Liver (tissue), 9 donors: Measurements from ENCODE around the gene G6PC1. TPM values are rescaled to one million over a fixed set of nuclear protein-coding genes. Genes with fewer than 3 reads are reported as not detected.

Source experiments
- DNase-seq: peaks from one replicate; pipeline ENCODE4 v3.0.0-alpha.2; 2017; ENCODE audit warnings: low spot score
- H3K27ac ChIP-seq, 2 donors: one replicate each; pipeline ENCODE4 v1.7.0; 2013; ENCODE audit warnings: inconsistent platforms in 2 of 2, low read length in 2 of 2, control low read depth in 1 of 2, low read depth in 1 of 2, mild to moderate bottlenecking in 1 of 2
- H3K27me3 ChIP-seq, 4 donors: one replicate each; pipeline versions ENCODE4 v1.6.1 to v1.7.0; 2013; ENCODE audit warnings: low read length in 3 of 4, inconsistent platforms in 1 of 4, mild to moderate bottlenecking in 1 of 4, moderate library complexity in 1 of 4; ENCODE audit not compliant: control insufficient read depth in 4 of 4, insufficient read depth in 4 of 4
- H3K36me3 ChIP-seq, 4 donors: one replicate each; pipeline versions ENCODE4 v1.6.1 to v1.7.0; 2013; ENCODE audit warnings: low read length in 3 of 4, mild to moderate bottlenecking in 3 of 4, low read depth in 1 of 4, moderate library complexity in 1 of 4; ENCODE audit not compliant: control insufficient read depth in 4 of 4, insufficient read depth in 3 of 4
- H3K4me1 ChIP-seq, 4 donors: one replicate each; pipeline versions ENCODE4 v1.6.1 to v1.7.0; 2013; ENCODE audit warnings: low read length in 3 of 4, mild to moderate bottlenecking in 3 of 4, moderate library complexity in 1 of 4; ENCODE audit not compliant: control insufficient read depth in 4 of 4, insufficient read depth in 4 of 4
- H3K4me3 ChIP-seq, 3 donors: one replicate each; pipeline versions ENCODE4 v1.6.1 to v1.7.0; 2013; ENCODE audit warnings: low read length in 3 of 3, control low read depth in 1 of 3, low read depth in 1 of 3, mild to moderate bottlenecking in 1 of 3
- H3K9ac ChIP-seq, 2 donors: one replicate each; pipeline ENCODE4 v1.7.0; 2013; ENCODE audit warnings: low read length in 2 of 2, mild to moderate bottlenecking in 2 of 2, moderate library complexity in 2 of 2, control low read depth in 1 of 2, low read depth in 1 of 2
- H3K9me3 ChIP-seq, 4 donors: one replicate each; pipeline versions ENCODE4 v1.6.1 to v1.7.0; 2013; ENCODE audit warnings: low read length in 3 of 4; ENCODE audit not compliant: control insufficient read depth in 4 of 4
- EGR1 ChIP-seq, 2 donors: IDR thresholded peaks; 2 replicates each; pipeline ENCODE4 v1.6.1; 2016 to 2018; ENCODE audit warnings: antibody characterized with exemption in 2 of 2, low read depth in 2 of 2
- FOXA1 ChIP-seq: IDR thresholded peaks from 2 replicates; pipeline ENCODE4 v1.6.1; 2016; ENCODE audit warnings: antibody characterized with exemption
- FOXA2 ChIP-seq: IDR thresholded peaks from 2 replicates; pipeline ENCODE4 v1.6.1; 2016; ENCODE audit warnings: antibody characterized with exemption
- GABPA ChIP-seq, 2 donors: IDR thresholded peaks in 1 of 2; conservative IDR thresholded peaks in 1 of 2; 2 replicates each; pipeline ENCODE4 v1.6.1; 2016; ENCODE audit warnings: antibody characterized with exemption in 2 of 2, mild to moderate bottlenecking in 1 of 2, moderate library complexity in 1 of 2
- HNF4A ChIP-seq, 2 donors: conservative IDR thresholded peaks; 2 replicates each; pipeline ENCODE4 v1.6.1; 2016; ENCODE audit warnings: antibody characterized with exemption in 2 of 2, mild to moderate bottlenecking in 2 of 2
- HNF4G ChIP-seq: IDR thresholded peaks from 2 replicates; pipeline ENCODE4 v1.6.1; 2016; ENCODE audit warnings: antibody characterized with exemption
- JUND ChIP-seq, 2 donors: IDR thresholded peaks; 2 replicates each; pipeline ENCODE4 v1.6.1; 2016; ENCODE audit warnings: antibody characterized with exemption in 2 of 2
- NR2F2 ChIP-seq: IDR thresholded peaks from 2 replicates; pipeline ENCODE4 v1.6.1; 2016; ENCODE audit warnings: antibody characterized with exemption
- RAD21 ChIP-seq, 2 donors: IDR thresholded peaks; 2 replicates each; pipeline ENCODE4 v1.6.1; 2016; ENCODE audit warnings: antibody characterized with exemption in 2 of 2, mild to moderate bottlenecking in 2 of 2
- RXRA ChIP-seq, 2 donors: IDR thresholded peaks; 2 replicates each; pipeline ENCODE4 v1.6.1; 2017 to 2018; ENCODE audit warnings: antibody characterized with exemption in 2 of 2, mild to moderate bottlenecking in 1 of 2
- SP1 ChIP-seq: IDR thresholded peaks from 2 replicates; pipeline ENCODE4 v1.6.1; 2018; ENCODE audit warnings: antibody characterized with exemption, mild to moderate bottlenecking
- TAF1 ChIP-seq: conservative IDR thresholded peaks from 2 replicates; pipeline ENCODE4 v1.6.1; 2016; ENCODE audit warnings: antibody characterized with exemption, mild to moderate bottlenecking
- YY1 ChIP-seq: IDR thresholded peaks from 2 replicates; pipeline ENCODE4 v1.6.1; 2016; ENCODE audit warnings: antibody characterized with exemption, mild to moderate bottlenecking
- WGBS: extraction: QIAGEN DNeasy Blood & Tissue Kit; methylation state at CpG from one replicate; pipeline ENCODE4 v1.1.7; 2013; 5-methylcytosine and 5-hydroxymethylcytosine counted together
- polyA plus RNA-seq, 2 donors: library from polyadenylated mRNA; stranded (reverse) in 1 of 2; unstranded in 1 of 2; fragments of 200-250 nt in 1 of 2; fragments of >200 nt in 1 of 2; fragmentation: Nextera tagmentation in 1 of 2; extraction: Ambion mirVana in 1 of 2; gene quantifications; one replicate each; pipeline versions ENCODE4 v1.2.1 to v1.2.3, GENCODE V29; 2013 to 2015
- total RNA-seq, 2 donors: library from RNA; depleted of rRNA; stranded (reverse); fragments of >200 nt; gene quantifications; one replicate each; pipeline ENCODE4 v1.2.3, GENCODE V29; 2014
- TF ChIP-seq, protein P1 (sequence below): IDR thresholded peaks from 2 replicates; pipeline ENCODE4 v1.6.1; 2016; ENCODE audit warnings: antibody characterized with exemption, mild to moderate bottlenecking
- TF ChIP-seq, protein P2 (sequence below): IDR thresholded peaks from 2 replicates; pipeline ENCODE4 v1.6.1; 2016; ENCODE audit warnings: antibody characterized with exemption
- TF ChIP-seq, protein P3 (sequence below): fragments of 150-350 bp; IDR thresholded peaks from 2 replicates; pipeline ENCODE4 v1.5.1; 2017; ENCODE audit warnings: improper control_type of control experiment, low read depth, low read length; ENCODE audit not compliant: missing input control
- TF ChIP-seq, protein P4 (sequence below): IDR thresholded peaks from 2 replicates; pipeline ENCODE4 v1.6.1; 2016; ENCODE audit warnings: antibody characterized with exemption
- TF ChIP-seq, protein P5 (sequence below): IDR thresholded peaks from 2 replicates; pipeline ENCODE4 v1.6.1; 2016; ENCODE audit warnings: antibody characterized with exemption
- donor health status: healthy.
- donor health status: healthy.
- donor health status: healthy.
- donor health status: healthy.
- donor health status: healthy.

Gene G6PC1
- total and polyA plus RNA-seq, 4 donors, result 23.8 to 271 (median 114) TPM

DNA sequence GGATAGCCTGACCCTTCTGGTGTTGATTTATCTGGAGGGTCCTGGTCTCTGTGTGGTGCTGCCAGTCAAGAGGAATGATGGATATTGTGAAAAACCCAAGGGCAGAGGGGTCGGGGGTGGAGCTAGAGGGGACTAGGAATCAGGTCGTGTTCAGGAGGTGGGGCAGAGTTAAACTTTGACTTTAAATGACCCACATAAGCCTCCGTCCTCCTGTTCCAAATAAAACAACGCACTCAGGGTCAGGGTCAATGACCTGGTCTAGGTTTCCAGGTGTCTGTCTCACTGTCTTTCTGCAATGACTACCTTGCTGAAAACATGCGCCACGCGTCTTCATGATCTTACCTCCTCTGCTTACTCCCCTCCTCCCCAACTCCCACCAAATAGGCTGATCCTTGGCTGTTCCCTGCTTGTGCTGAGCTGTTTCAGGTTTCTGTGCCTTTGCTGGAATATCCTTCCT is 34.9 kb upstream of the G6PC1 start:
- Histone ChIP-seq H3K27me3 (no peaks in the 10 kb centered on the region), H3K4me3 (peak overlapping the region in 2 of 3 donors; percentile 35 to 61), H3K36me3 (peaks cover 0 to 4% (median 1%) of the 10 kb centered on the region in 4 donors), H3K9ac (no peak overlapping the region), H3K4me1 (peaks cover 0 to 43% (median 39%) of the 10 kb centered on the region in 4 donors), H3K27ac (peak overlapping the region; percentile 78), H3K9me3 (no peaks in the 10 kb centered on the region)
- TF ChIP-seq, protein P1, sequence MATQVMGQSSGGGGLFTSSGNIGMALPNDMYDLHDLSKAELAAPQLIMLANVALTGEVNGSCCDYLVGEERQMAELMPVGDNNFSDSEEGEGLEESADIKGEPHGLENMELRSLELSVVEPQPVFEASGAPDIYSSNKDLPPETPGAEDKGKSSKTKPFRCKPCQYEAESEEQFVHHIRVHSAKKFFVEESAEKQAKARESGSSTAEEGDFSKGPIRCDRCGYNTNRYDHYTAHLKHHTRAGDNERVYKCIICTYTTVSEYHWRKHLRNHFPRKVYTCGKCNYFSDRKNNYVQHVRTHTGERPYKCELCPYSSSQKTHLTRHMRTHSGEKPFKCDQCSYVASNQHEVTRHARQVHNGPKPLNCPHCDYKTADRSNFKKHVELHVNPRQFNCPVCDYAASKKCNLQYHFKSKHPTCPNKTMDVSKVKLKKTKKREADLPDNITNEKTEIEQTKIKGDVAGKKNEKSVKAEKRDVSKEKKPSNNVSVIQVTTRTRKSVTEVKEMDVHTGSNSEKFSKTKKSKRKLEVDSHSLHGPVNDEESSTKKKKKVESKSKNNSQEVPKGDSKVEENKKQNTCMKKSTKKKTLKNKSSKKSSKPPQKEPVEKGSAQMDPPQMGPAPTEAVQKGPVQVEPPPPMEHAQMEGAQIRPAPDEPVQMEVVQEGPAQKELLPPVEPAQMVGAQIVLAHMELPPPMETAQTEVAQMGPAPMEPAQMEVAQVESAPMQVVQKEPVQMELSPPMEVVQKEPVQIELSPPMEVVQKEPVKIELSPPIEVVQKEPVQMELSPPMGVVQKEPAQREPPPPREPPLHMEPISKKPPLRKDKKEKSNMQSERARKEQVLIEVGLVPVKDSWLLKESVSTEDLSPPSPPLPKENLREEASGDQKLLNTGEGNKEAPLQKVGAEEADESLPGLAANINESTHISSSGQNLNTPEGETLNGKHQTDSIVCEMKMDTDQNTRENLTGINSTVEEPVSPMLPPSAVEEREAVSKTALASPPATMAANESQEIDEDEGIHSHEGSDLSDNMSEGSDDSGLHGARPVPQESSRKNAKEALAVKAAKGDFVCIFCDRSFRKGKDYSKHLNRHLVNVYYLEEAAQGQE, result peak; percentile 71
- TF ChIP-seq, protein P2, sequence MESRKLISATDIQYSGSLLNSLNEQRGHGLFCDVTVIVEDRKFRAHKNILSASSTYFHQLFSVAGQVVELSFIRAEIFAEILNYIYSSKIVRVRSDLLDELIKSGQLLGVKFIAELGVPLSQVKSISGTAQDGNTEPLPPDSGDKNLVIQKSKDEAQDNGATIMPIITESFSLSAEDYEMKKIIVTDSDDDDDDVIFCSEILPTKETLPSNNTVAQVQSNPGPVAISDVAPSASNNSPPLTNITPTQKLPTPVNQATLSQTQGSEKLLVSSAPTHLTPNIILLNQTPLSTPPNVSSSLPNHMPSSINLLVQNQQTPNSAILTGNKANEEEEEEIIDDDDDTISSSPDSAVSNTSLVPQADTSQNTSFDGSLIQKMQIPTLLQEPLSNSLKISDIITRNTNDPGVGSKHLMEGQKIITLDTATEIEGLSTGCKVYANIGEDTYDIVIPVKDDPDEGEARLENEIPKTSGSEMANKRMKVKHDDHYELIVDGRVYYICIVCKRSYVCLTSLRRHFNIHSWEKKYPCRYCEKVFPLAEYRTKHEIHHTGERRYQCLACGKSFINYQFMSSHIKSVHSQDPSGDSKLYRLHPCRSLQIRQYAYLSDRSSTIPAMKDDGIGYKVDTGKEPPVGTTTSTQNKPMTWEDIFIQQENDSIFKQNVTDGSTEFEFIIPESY, result peak; percentile 59
- TF ChIP-seq GABPA (IDR thresholded peaks at IDR 0.05 in 1 of 2, conservative IDR thresholded peaks at IDR 0.05 in 1 of 2) (no peak), FOXA2 (peak; percentile 53), HNF4A (conservative IDR thresholded peaks at IDR 0.05) (peak; percentile 92), EGR1 (IDR thresholded peaks at IDR 0.05; ENCODE audit: low read depth in 2 of 2) (peak; percentile 18 to 22), NR2F2 (peak; percentile 96), YY1 (peak; percentile 39), JUND (IDR thresholded peaks at IDR 0.05) (peak; percentile 79 to 80), HNF4G (peak; percentile 79), SP1 (peak; percentile 91), RXRA (IDR thresholded peaks at IDR 0.05) (peak; percentile 99), RAD21 (IDR thresholded peaks at IDR 0.05) (no peak), FOXA1 (peak; percentile 53), TAF1 (no peak)
- TF ChIP-seq, protein P3, sequence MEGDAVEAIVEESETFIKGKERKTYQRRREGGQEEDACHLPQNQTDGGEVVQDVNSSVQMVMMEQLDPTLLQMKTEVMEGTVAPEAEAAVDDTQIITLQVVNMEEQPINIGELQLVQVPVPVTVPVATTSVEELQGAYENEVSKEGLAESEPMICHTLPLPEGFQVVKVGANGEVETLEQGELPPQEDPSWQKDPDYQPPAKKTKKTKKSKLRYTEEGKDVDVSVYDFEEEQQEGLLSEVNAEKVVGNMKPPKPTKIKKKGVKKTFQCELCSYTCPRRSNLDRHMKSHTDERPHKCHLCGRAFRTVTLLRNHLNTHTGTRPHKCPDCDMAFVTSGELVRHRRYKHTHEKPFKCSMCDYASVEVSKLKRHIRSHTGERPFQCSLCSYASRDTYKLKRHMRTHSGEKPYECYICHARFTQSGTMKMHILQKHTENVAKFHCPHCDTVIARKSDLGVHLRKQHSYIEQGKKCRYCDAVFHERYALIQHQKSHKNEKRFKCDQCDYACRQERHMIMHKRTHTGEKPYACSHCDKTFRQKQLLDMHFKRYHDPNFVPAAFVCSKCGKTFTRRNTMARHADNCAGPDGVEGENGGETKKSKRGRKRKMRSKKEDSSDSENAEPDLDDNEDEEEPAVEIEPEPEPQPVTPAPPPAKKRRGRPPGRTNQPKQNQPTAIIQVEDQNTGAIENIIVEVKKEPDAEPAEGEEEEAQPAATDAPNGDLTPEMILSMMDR, result no peak
- TF ChIP-seq, protein P4, sequence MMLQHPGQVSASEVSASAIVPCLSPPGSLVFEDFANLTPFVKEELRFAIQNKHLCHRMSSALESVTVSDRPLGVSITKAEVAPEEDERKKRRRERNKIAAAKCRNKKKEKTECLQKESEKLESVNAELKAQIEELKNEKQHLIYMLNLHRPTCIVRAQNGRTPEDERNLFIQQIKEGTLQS, result no peak
- TF ChIP-seq, protein P5, sequence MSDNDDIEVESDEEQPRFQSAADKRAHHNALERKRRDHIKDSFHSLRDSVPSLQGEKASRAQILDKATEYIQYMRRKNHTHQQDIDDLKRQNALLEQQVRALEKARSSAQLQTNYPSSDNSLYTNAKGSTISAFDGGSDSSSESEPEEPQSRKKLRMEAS, result peak; percentile 73
- peak; percentile 56 for DNase-seq
- WGBS, result 31% methylated on average over 7 of the region's 7 CpGs
